Measurements from ENCODE around the gene SPX. TPM values are rescaled to one million over a fixed set of nuclear protein-coding genes. Genes with fewer than 3 reads are reported as not detected.

SPX gene
- total and polyA plus RNA-seq, 2 donors (not counting 3 experiments of a cell fraction or from before 2014, with no cell fraction given) = 0.06 TPM; not detected in 1

GRCh38 chr12:21566907-21567394 is 40.9 kb downstream of the SPX start:
- Histone ChIP-seq H4K20me1 (replicated peaks; ENCODE audit: control insufficient read depth, extremely low read depth, insufficient read depth, low read length) (no peaks in the 10 kb centered on the region), H3K27me3 (ENCODE audit: control insufficient read depth in 2 of 2, insufficient read depth in 2 of 2, low read length in 2 of 2) (no peaks in the 10 kb centered on the region), H2AFZ (ENCODE audit: low read depth, low read length) (no peak overlapping the region), H3K27ac (ENCODE audit: insufficient read depth, low read depth, low read length) (no peak overlapping the region), H3K79me2 (ENCODE audit: control insufficient read depth, insufficient read depth, low read length) (no peaks in the 10 kb centered on the region), H3K4me3 (replicated peaks in 1 of 3; ENCODE audit: insufficient read depth in 1 of 3, low read depth in 1 of 3, low read length in 3 of 3) (no peak overlapping the region), H3K36me3 (ENCODE audit: control insufficient read depth in 2 of 2, extremely low read depth in 1 of 2, insufficient read depth in 2 of 2, low read length in 2 of 2) (no peaks in the 10 kb centered on the region), H3K9me3 (replicated peaks; ENCODE audit: control insufficient read depth, insufficient read depth, low read length) (no peaks in the 10 kb centered on the region), H3K9me1 (replicated peaks; ENCODE audit: control insufficient read depth, extremely low read depth, insufficient read depth, low read length) (no peaks in the 10 kb centered on the region), H3K9ac (replicated peaks; ENCODE audit: extremely low read depth, insufficient read depth, low read length) (no peak overlapping the region), H3K4me2 (ENCODE audit: insufficient read depth, low read length) (no peak overlapping the region), H3K4me1 (ENCODE audit: control insufficient read depth, extremely low read depth, insufficient read depth, low read length) (no peaks in the 10 kb centered on the region)
- intact Hi-C loops (cut with micrococcal nuclease) (no loop called here), dilution Hi-C loops (cut with MboI; ENCODE audit: extremely low pct_ligation_motif_present, low sequenced_read_pairs) (no loop called here)
- FAIRE-seq (no peak), DNase-seq (ENCODE audit: low read depth, low spot score) (no peak)
- BruUV-seq (replicated peaks) = no TSS peak
- ChIA-PET POLR2A (no interaction called here), CTCF (no interaction called here)
- TF ChIP-seq MYC (IDR thresholded peaks at IDR 0.05; ENCODE audit: low read depth, low read length) (no peak), POLR2A (IDR thresholded peaks at IDR 0.05; ENCODE audit: low read depth, low read length) (no peak), EZH2 (IDR thresholded peaks at IDR 0.05; ENCODE audit: borderline replicate concordance, low read depth, low read length, severe bottlenecking) (no peak), JUN (IDR thresholded peaks at IDR 0.05; ENCODE audit: borderline replicate concordance, insufficient read depth, insufficient read length, low read depth) (no peak), FOS (IDR thresholded peaks at IDR 0.05; ENCODE audit: borderline replicate concordance, insufficient read depth, low read length) (no peak), POLR2AphosphoS5 (IDR thresholded peaks at IDR 0.05; ENCODE audit: insufficient read depth, low read depth, low read length) (no peak), GATA2 (IDR thresholded peaks at IDR 0.05; ENCODE audit: insufficient read depth, insufficient read length, low read depth, low read length) (no peak), CTCF (IDR thresholded peaks at IDR 0.05; ENCODE audit: extremely low read depth in 1 of 2, insufficient read depth in 1 of 2, low read depth in 1 of 2, low read length in 2 of 2) (no peak), MAX (IDR thresholded peaks at IDR 0.05; ENCODE audit: insufficient read depth, insufficient read length) (no peak)

All from endothelial cell of umbilical vein (primary cell).